HG03354 (cell line): Measurements from ENCODE around the gene VASH1.

ENCODE experiments used
- ATAC-seq: cut with Tn5 transposase; IDR thresholded peaks from one replicate; pipeline ENCODE4 v1.9.1; 2021; ENCODE audit warnings: mild to moderate bottlenecking; ENCODE audit not compliant: unreplicated experiment, poor library complexity, severe bottlenecking

Gene VASH1

GRCh38 chr14:76814726-76815645 is 53.7 kb downstream of the VASH1 start:
- no peak for ATAC-seq

- ATAC-seq, result no peak
Observed at GRCh38 chr14:76820700-76821099, 59.4 kb downstream of the VASH1 start.

GRCh38 chr14:76826122-76826521 is 64.9 kb downstream of the VASH1 start, which contains the start of gene LRRC74A:
Gene LRRC74A (plus strand): TSS chr14:76826408. CDS start chr14:76826698, 290 bp downstream.
- no peak for ATAC-seq

- ATAC-seq, result no peak
Observed at GRCh38 chr14:76827696-76828296, 66.5 kb downstream of the VASH1 start.

GRCh38 chr14:76828339-76829012 is 67.2 kb downstream of the VASH1 start:
- ATAC-seq, result no peak

- ATAC-seq, result no peak
Observed at GRCh38 chr14:76829013-76829365, 67.7 kb downstream of the VASH1 start.

- ATAC-seq, result no peak
Observed at GRCh38 chr14:76829650-76830421, 68.6 kb downstream of the VASH1 start.

- no peak for ATAC-seq
Observed at GRCh38 chr14:76830556-76830955, 69.3 kb downstream of the VASH1 start.

GRCh38 chr14:76832503-76832988 is 71.3 kb downstream of the VASH1 start:
- no peak for ATAC-seq
